Spleen (tissue), 11 donors: ENCODE measurements around the gene CLC. TPM values are rescaled to one million over a fixed set of nuclear protein-coding genes. Genes with fewer than 3 reads are reported as not detected.

ENCODE experiments used
- polyA plus RNA-seq, 3 donors: library from polyadenylated mRNA; stranded (reverse); fragments of 200-250 nt; gene quantifications; one replicate each; pipeline ENCODE4 v1.2.1, GENCODE V29; 2013
- small RNA-seq, 4 donors: library from RNA; depleted of rRNA; stranded (forward); fragments of <200 nt; gene quantifications; one replicate each; pipeline ENCODE3, GENCODE V24; 2016
- total RNA-seq, 7 donors: library from RNA; depleted of rRNA in 3 of 7; stranded (reverse); fragments of >200 nt in 3 of 7; fragmentation: NEBNext Ultra II Directional in 4 of 7; extraction: Animal tissue kit (Norgen Biotek cat#: 25700) in 4 of 7; gene quantifications; one replicate each; pipeline versions ENCODE4 v1.1.0 to v1.2.1, GENCODE V29; 2016 to 2021
- donor health status: healthy with polysubstance abuse.
- donor health status: DM: no; HTN: no; CAD: no; lungs with moderate emphysema.
- donor health status: DM: no; HTN: no; CAD: no.
- donor health status: Bipolar disorder and iron deficiency.
- donor health status: healthy.
- donor health status: DM: no; HTN: no; CAD: no.
- donor health status: DM: yes; HTN: yes; CAD: no.

The CLC gene
- total and polyA plus RNA-seq, 10 donors: 2.7 to 20.1 (median 6.2) TPM; not detected in 1

Small RNA genes within 50 kb of the gene (small RNA-seq; reads per million reads assigned to genes)
- 0 reads per million in 4 donors for gene RPS29P27

Other genes starting within 250 kb of the CLC start
- under 1 TPM in 2 of 7 donors, not detected in 5; 0.16 to 0.27 TPM for gene DLL3, start 239.1 kb downstream of the CLC start, total RNA-seq
- under 1 TPM; 0.52 to 0.68 (median 0.58) TPM for gene DLL3, start 239.1 kb downstream of the CLC start, polyA plus RNA-seq
- not detected for gene SELENOV, start 222.9 kb downstream of the CLC start, total RNA-seq
- not detected for gene SELENOV, start 222.9 kb downstream of the CLC start, polyA plus RNA-seq
- 1 to 10 TPM; 2.0 to 5.3 (median 4.5) TPM for gene EID2B, start 205.2 kb downstream of the CLC start, total RNA-seq
- 1 to 10 TPM; 4.6 to 5.7 (median 5.4) TPM for gene EID2B, start 205.2 kb downstream of the CLC start, polyA plus RNA-seq
- 10 to 100 TPM in 5 of 7 donors, 1 to 10 TPM in 2; 7.9 to 17.4 (median 12.7) TPM for gene EID2, start 197.9 kb downstream of the CLC start, total RNA-seq
- gene EID2, start 197.9 kb downstream of the CLC start, polyA plus RNA-seq: 10 to 100 TPM; 15.5 to 17.7 (median 17.2) TPM
- not detected for gene LGALS13, start 135.5 kb downstream of the CLC start, total RNA-seq
- not detected for gene LGALS13, start 135.5 kb downstream of the CLC start, polyA plus RNA-seq
- gene LGALS16, start 82.1 kb downstream of the CLC start, total RNA-seq: not detected
- not detected for gene LGALS16, start 82.1 kb downstream of the CLC start, polyA plus RNA-seq
- not detected for gene LGALS14, start 33.5 kb downstream of the CLC start, total RNA-seq
- not detected for gene LGALS14, start 33.5 kb downstream of the CLC start, polyA plus RNA-seq
- gene LEUTX, start 40.8 kb upstream of the CLC start, total RNA-seq: not detected
- gene LEUTX, start 40.8 kb upstream of the CLC start, polyA plus RNA-seq: not detected
- gene DYRK1B, start 96.1 kb upstream of the CLC start, total RNA-seq: 10 to 100 TPM; 15.1 to 32.7 (median 18.8) TPM
- gene DYRK1B, start 96.1 kb upstream of the CLC start, polyA plus RNA-seq: 10 to 100 TPM; 11.2 to 19.8 (median 13.6) TPM
- gene FBL, start 108.3 kb upstream of the CLC start, total RNA-seq: 100 to 1,000 TPM; 126 to 212 (median 174) TPM
- 100 to 1,000 TPM; 298 to 403 (median 348) TPM for gene FBL, start 108.3 kb upstream of the CLC start, polyA plus RNA-seq
- 10 to 100 TPM in 3 of 7 donors, 1 to 10 TPM in 4; 4.3 to 18.9 (median 9.0) TPM for gene FCGBP, start 196.6 kb upstream of the CLC start, total RNA-seq
- 1 to 10 TPM in 2 of 3 donors, under 1 TPM in 1; 0.91 to 1.8 (median 1.2) TPM for gene FCGBP, start 196.6 kb upstream of the CLC start, polyA plus RNA-seq
- 10 to 100 TPM; 58.9 to 85.4 (median 65.4) TPM for gene PSMC4, start 233.1 kb upstream of the CLC start, total RNA-seq
- gene PSMC4, start 233.1 kb upstream of the CLC start, polyA plus RNA-seq: 10 to 100 TPM; 53.2 to 66.4 (median 55.5) TPM